Measurements from ENCODE around the gene NRG3.

The NRG3 gene

GRCh38 chr10:82136103-82136502 is 261.1 kb downstream of the NRG3 start:
- no peak for DNase-seq

GRCh38 chr10:82144153-82144552 is 269.2 kb downstream of the NRG3 start:
- DNase-seq, result no peak

GRCh38 chr10:82148764-82149163 is 273.8 kb downstream of the NRG3 start:
- no peak for DNase-seq

GRCh38 chr10:82149674-82150073 is 274.7 kb downstream of the NRG3 start:
- DNase-seq, result no peak

- DNase-seq, result no peak
These were observed 275.3 kb downstream of the NRG3 start for GRCh38 chr10:82150123-82150900.

GRCh38 chr10:82160307-82160706 is 285.3 kb downstream of the NRG3 start:
- no peak for DNase-seq

GRCh38 chr10:82161264-82161663 is 286.3 kb downstream of the NRG3 start:
- DNase-seq, result no peak

- no peak for DNase-seq
These were observed 287.7 kb downstream of the NRG3 start for GRCh38 chr10:82162549-82163195.

GRCh38 chr10:82171899-82172298 is 296.9 kb downstream of the NRG3 start:
- no peak for DNase-seq

- DNase-seq, result no peak
These were observed 301.6 kb downstream of the NRG3 start for GRCh38 chr10:82176587-82176986.

GRCh38 chr10:82190432-82191260 is 315.7 kb downstream of the NRG3 start:
- no peak for DNase-seq

GRCh38 chr10:82191653-82192052 is 316.7 kb downstream of the NRG3 start:
- no peak for DNase-seq

GRCh38 chr10:82192665-82193064 is 317.7 kb downstream of the NRG3 start:
- DNase-seq, result no peak

- no peak for DNase-seq
These were observed 319.4 kb downstream of the NRG3 start for GRCh38 chr10:82194419-82194818.

- DNase-seq, result no peak
These were observed 331.8 kb downstream of the NRG3 start for GRCh38 chr10:82206831-82207230.

- DNase-seq, result no peak
These were observed 333.7 kb downstream of the NRG3 start for GRCh38 chr10:82208726-82209125.

GRCh38 chr10:82210331-82210730 is 335.3 kb downstream of the NRG3 start:
- DNase-seq, result no peak

- DNase-seq, result no peak
These were observed 336.4 kb downstream of the NRG3 start for GRCh38 chr10:82211346-82211745.

GRCh38 chr10:82212753-82213152 is 337.8 kb downstream of the NRG3 start:
- peak; percentile 9 for DNase-seq

GRCh38 chr10:82213784-82214183 is 338.8 kb downstream of the NRG3 start:
- no peak for DNase-seq

GRCh38 chr10:82221056-82221455 is 346.1 kb downstream of the NRG3 start:
- DNase-seq, result no peak

GRCh38 chr10:82221601-82222149 is 346.7 kb downstream of the NRG3 start:
- DNase-seq, result no peak

GRCh38 chr10:82228701-82229100 is 353.7 kb downstream of the NRG3 start:
- no peak for DNase-seq

Data from fibroblast of skin of right quadriceps (primary cell).